Osteoblast (primary cell): Measurements from ENCODE around the gene TRIM33. TPM values are rescaled to one million over a fixed set of nuclear protein-coding genes. Genes with fewer than 3 reads are reported as not detected.

Experiments used
- DNase-seq: peaks from one replicate; pipeline ENCODE4 v3.0.0; 2011; ENCODE audit warnings: low spot score, mixed read lengths; ENCODE audit not compliant: insufficient read length; ENCODE audit errors: missing footprints
- H2AFZ ChIP-seq: 2 replicates; pipeline ENCODE4 v1.6.0; 2011; ENCODE audit warnings: mild to moderate bottlenecking, low read length
- H3K27ac ChIP-seq: 2 replicates; pipeline ENCODE4 v1.5.1; 2011; ENCODE audit warnings: mild to moderate bottlenecking, low read depth, low read length, moderate library complexity
- H3K27me3 ChIP-seq: 2 replicates; pipeline ENCODE4 v1.6.0; 2012; ENCODE audit warnings: mild to moderate bottlenecking, control low read depth, inconsistent platforms, low read length, moderate library complexity; ENCODE audit not compliant: insufficient read depth
- H3K36me3 ChIP-seq: 2 replicates; pipeline ENCODE4 v1.5.1; 2011; ENCODE audit warnings: mild to moderate bottlenecking, low read length, control low read depth, moderate library complexity; ENCODE audit not compliant: insufficient read depth
- H3K4me1 ChIP-seq: 2 replicates; pipeline ENCODE4 v1.5.1; 2011; ENCODE audit warnings: mild to moderate bottlenecking, low read length, control low read depth, moderate library complexity; ENCODE audit not compliant: insufficient read depth
- H3K4me2 ChIP-seq: 2 replicates; pipeline ENCODE4 v1.6.0; 2011; ENCODE audit warnings: mild to moderate bottlenecking, low read length; ENCODE audit not compliant: insufficient read depth
- H3K4me3 ChIP-seq: fragments of 200-600 bp; sonication (generic); 3 replicates; pipeline ENCODE4 v1.5.1; 2012; ENCODE audit warnings: mild to moderate bottlenecking, low read length, inconsistent platforms; ENCODE audit not compliant: insufficient read depth
- H3K79me2 ChIP-seq: 2 replicates; pipeline ENCODE4 v1.6.0; 2012; ENCODE audit warnings: mild to moderate bottlenecking, low read length, control low read depth, inconsistent platforms; ENCODE audit not compliant: insufficient read depth
- H3K9me3 ChIP-seq: 2 replicates; pipeline ENCODE4 v1.5.1; 2011; ENCODE audit warnings: low read depth, low read length, control low read depth
- H4K20me1 ChIP-seq: 2 replicates; pipeline ENCODE4 v1.6.0; 2012; ENCODE audit warnings: mild to moderate bottlenecking, low read length, control low read depth; ENCODE audit not compliant: insufficient read depth
- CTCF ChIP-seq: IDR thresholded peaks from 2 replicates; pipeline ENCODE4 v1.5.1; 2011; ENCODE audit warnings: mild to moderate bottlenecking, low read depth, low read length, moderate library complexity; ENCODE audit errors: extremely low read depth
- total RNA-seq: library from RNA; depleted of rRNA; stranded (reverse); fragments of >200 nt; gene quantifications from 2 replicates; pipeline ENCODE4 v1.2.3, GENCODE V29; 2012

The TRIM33 gene
- total RNA-seq, 1 donor, result 43.1 TPM

GRCh38 chr1:114502080-114502479, 8.9 kb downstream of the TRIM33 start:
- peaks cover 98% of the 10 kb centered on the region for H3K79me2 ChIP-seq
- DNase-seq, result no peak
- no peaks in the 10 kb centered on the region for H3K27me3 ChIP-seq
- H2AFZ ChIP-seq, result no peak overlapping the region
- H3K4me1 ChIP-seq, result no peaks in the 10 kb centered on the region
- H3K27ac ChIP-seq, result no peak overlapping the region
- H3K9me3 ChIP-seq, result no peaks in the 10 kb centered on the region
- no peak for TF ChIP-seq CTCF
- H3K4me2 ChIP-seq, result no peak overlapping the region
- H3K36me3 ChIP-seq, result no peaks in the 10 kb centered on the region
- no peak overlapping the region for H3K4me3 ChIP-seq
- peaks cover 31% of the 10 kb centered on the region for H4K20me1 ChIP-seq

GRCh38 chr1:114499478-114499877, 11.5 kb downstream of the TRIM33 start:
- no peak for DNase-seq
- no peak overlapping the region for H3K4me3 ChIP-seq
- H2AFZ ChIP-seq, result no peak overlapping the region
- no peak overlapping the region for H3K4me2 ChIP-seq
- peaks cover 34% of the 10 kb centered on the region for H4K20me1 ChIP-seq
- H3K4me1 ChIP-seq, result no peaks in the 10 kb centered on the region
- H3K9me3 ChIP-seq, result no peaks in the 10 kb centered on the region
- no peak overlapping the region for H3K27ac ChIP-seq
- TF ChIP-seq CTCF, result no peak
- H3K36me3 ChIP-seq, result no peaks in the 10 kb centered on the region
- H3K27me3 ChIP-seq, result no peaks in the 10 kb centered on the region
- H3K79me2 ChIP-seq, result peaks cover 97% of the 10 kb centered on the region

GRCh38 chr1:114496089-114496488, 14.9 kb downstream of the TRIM33 start:
- no peak for DNase-seq
- no peaks in the 10 kb centered on the region for H3K27me3 ChIP-seq
- H3K79me2 ChIP-seq, result peaks cover 94% of the 10 kb centered on the region
- no peak overlapping the region for H3K27ac ChIP-seq
- no peaks in the 10 kb centered on the region for H3K4me1 ChIP-seq
- no peaks in the 10 kb centered on the region for H3K9me3 ChIP-seq
- TF ChIP-seq CTCF, result no peak
- peaks cover 36% of the 10 kb centered on the region for H4K20me1 ChIP-seq
- H3K4me2 ChIP-seq, result no peak overlapping the region
- H3K4me3 ChIP-seq, result no peak overlapping the region
- H3K36me3 ChIP-seq, result no peaks in the 10 kb centered on the region
- H2AFZ ChIP-seq, result no peak overlapping the region

- H3K4me2 ChIP-seq, result no peak overlapping the region
- DNase-seq, result no peak
- H3K27ac ChIP-seq, result no peak overlapping the region
- no peaks in the 10 kb centered on the region for H3K4me1 ChIP-seq
- H3K4me3 ChIP-seq, result no peak overlapping the region
- peaks cover 39% of the 10 kb centered on the region for H4K20me1 ChIP-seq
- H3K27me3 ChIP-seq, result no peaks in the 10 kb centered on the region
- H2AFZ ChIP-seq, result no peak overlapping the region
- peaks cover 95% of the 10 kb centered on the region for H3K79me2 ChIP-seq
- H3K9me3 ChIP-seq, result no peaks in the 10 kb centered on the region
- no peaks in the 10 kb centered on the region for H3K36me3 ChIP-seq
- TF ChIP-seq CTCF, result no peak
Measured at GRCh38 chr1:114495486-114495885, 15.5 kb downstream of the TRIM33 start.
